Measurements from ENCODE around the gene IFT27. TPM values are rescaled to one million over a fixed set of nuclear protein-coding genes. Genes with fewer than 3 reads are reported as not detected.

IFT27 gene
- total RNA-seq, 4 donors from 2014 or later: 4.4 to 15.8 (median 10.8) TPM

- no peak for ATAC-seq (ENCODE audit: low FRiP score)
- DNase-seq (ENCODE audit: low spot score): no peak
- TF ChIP-seq CTCF (IDR thresholded peaks at IDR 0.05): no peak
These were observed 48.8 kb downstream of the IFT27 start for GRCh38 chr22:36727110-36727509.

GRCh38 chr22:36726007-36726380, 49.9 kb downstream of the IFT27 start:
- ATAC-seq (ENCODE audit: low FRiP score): no peak
- DNase-seq (ENCODE audit: low spot score): no peak
- TF ChIP-seq CTCF (IDR thresholded peaks at IDR 0.05): no peak

- DNase-seq (ENCODE audit: low spot score) (no peak), ATAC-seq (ENCODE audit: low FRiP score) (no peak)
- TF ChIP-seq CTCF (IDR thresholded peaks at IDR 0.05): no peak
These were observed 50.4 kb downstream of the IFT27 start for GRCh38 chr22:36725366-36726006.

GRCh38 chr22:36724836-36725235, 51.1 kb downstream of the IFT27 start:
- ATAC-seq (ENCODE audit: low FRiP score) (no peak), DNase-seq (ENCODE audit: low spot score) (no peak)
- no peak for TF ChIP-seq CTCF (IDR thresholded peaks at IDR 0.05)

DNA sequence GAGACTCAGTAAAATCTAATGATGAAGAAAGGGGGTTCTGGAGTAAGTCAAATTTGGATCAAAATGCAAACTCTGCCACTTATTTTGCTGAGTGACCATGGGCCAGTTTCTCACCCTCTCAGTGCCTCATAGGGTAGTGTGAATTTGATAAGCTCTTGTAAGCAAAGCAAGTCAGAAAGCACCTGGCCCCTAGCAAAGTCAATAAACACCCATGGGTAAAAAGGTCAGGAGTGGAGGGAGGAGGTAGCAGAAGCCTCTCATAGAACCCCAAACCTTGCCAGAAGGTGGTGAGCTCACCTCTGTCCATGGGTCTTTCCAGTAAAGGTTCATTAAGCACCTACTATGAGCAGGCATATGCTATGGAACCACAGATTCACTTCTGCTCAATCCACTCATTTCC, 53.9 kb downstream of the IFT27 start:
- no peak for TF ChIP-seq CTCF (IDR thresholded peaks at IDR 0.05)
- ATAC-seq (ENCODE audit: low FRiP score): no peak
- DNase-seq (ENCODE audit: low spot score): no peak

DNA sequence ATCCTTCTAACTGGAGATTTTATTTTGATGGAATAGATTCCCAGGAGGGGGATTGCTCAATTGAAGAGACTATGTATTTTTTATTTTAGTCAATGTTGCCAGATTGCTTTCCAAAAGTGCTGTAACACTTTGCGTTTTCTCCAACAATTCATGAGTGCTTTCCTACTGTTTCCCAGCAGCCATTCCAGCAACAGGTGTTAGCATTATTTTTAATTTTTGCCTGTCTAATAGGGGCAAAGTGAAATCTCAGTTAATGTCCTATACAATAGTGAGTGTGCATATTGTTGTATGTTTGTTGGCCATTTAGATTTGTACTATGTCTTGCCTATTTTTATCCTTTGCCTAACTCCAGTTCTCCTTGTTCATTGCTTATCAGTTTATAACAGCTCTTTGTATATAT, 60.3 kb downstream of the IFT27 start:
- no peak for ATAC-seq (ENCODE audit: low FRiP score)
- DNase-seq (ENCODE audit: low spot score): no peak
- no peak for TF ChIP-seq CTCF (IDR thresholded peaks at IDR 0.05)

GRCh38 chr22:36714110-36714509, 61.8 kb downstream of the IFT27 start:
- no peak for ATAC-seq (ENCODE audit: low FRiP score)
- TF ChIP-seq CTCF (IDR thresholded peaks at IDR 0.05): no peak

More at GRCh38 chr22:36714110-36714509, 61.8 kb downstream of the IFT27 start:
- no peak for DNase-seq (ENCODE audit: low spot score)

Data from omental fat pad (tissue), 4 donors.